Suprapubic skin (tissue), 4 donors: ENCODE results near the gene WFIKKN2.

Experiments used
- EP300 ChIP-seq: sonication (generic); formaldehyde crosslinking; IDR thresholded peaks from one replicate; pipeline ENCODE4 v1.6.1; 2017; ENCODE audit warnings: antibody characterized with exemption
- POLR2A ChIP-seq, 2 donors: fragments of 450-650 bp; IDR thresholded peaks; one replicate each; pipeline ENCODE4 v1.6.1; 2017; ENCODE audit warnings: antibody characterized with exemption in 2 of 2, mild to moderate bottlenecking in 2 of 2, moderate library complexity in 2 of 2
- POLR2AphosphoS5 ChIP-seq, 3 donors: sonication (generic); formaldehyde crosslinking; IDR thresholded peaks; one replicate each; pipeline ENCODE4 v1.6.1; 2017; ENCODE audit warnings: antibody characterized with exemption in 3 of 3
- TF ChIP-seq, protein P1 (sequence below), 2 donors: fragments of 200-600 bp in 1 of 2; fragments of 450-650 bp in 1 of 2; sonication (generic) in 1 of 2; IDR thresholded peaks; one replicate each; pipeline ENCODE4 v1.5.1; 2016 to 2019; ENCODE audit warnings: antibody characterized with exemption in 2 of 2, mild to moderate bottlenecking in 1 of 2, moderate library complexity in 1 of 2

DNA sequence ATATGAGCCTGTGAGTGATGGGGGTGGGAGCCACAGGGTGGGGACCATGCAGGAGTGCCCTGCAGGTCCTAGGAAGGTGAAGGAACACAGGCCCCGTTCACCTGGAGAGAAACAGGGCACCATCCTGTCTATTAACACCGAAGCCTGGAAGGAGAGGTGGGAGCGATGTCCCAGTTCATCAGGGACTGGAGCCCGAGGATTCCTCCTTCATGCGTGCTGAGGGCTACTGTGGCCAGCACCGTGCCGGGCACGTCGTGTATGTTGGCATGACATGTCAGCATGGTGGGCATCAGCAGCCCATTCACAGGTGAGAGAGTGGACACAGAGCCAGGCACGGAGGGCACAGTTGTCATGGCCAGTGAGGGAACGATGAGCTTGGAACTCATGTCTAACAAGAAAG, 1.4 kb downstream of the WFIKKN2 start:
- TF ChIP-seq, protein P1, sequence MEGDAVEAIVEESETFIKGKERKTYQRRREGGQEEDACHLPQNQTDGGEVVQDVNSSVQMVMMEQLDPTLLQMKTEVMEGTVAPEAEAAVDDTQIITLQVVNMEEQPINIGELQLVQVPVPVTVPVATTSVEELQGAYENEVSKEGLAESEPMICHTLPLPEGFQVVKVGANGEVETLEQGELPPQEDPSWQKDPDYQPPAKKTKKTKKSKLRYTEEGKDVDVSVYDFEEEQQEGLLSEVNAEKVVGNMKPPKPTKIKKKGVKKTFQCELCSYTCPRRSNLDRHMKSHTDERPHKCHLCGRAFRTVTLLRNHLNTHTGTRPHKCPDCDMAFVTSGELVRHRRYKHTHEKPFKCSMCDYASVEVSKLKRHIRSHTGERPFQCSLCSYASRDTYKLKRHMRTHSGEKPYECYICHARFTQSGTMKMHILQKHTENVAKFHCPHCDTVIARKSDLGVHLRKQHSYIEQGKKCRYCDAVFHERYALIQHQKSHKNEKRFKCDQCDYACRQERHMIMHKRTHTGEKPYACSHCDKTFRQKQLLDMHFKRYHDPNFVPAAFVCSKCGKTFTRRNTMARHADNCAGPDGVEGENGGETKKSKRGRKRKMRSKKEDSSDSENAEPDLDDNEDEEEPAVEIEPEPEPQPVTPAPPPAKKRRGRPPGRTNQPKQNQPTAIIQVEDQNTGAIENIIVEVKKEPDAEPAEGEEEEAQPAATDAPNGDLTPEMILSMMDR (IDR thresholded peaks at IDR 0.05): no peak
- TF ChIP-seq EP300: no peak
- no peak for TF ChIP-seq POLR2AphosphoS5 (IDR thresholded peaks at IDR 0.05)
- TF ChIP-seq POLR2A (IDR thresholded peaks at IDR 0.05): no peak
